ENCODE measurements around the gene HOXA5.

HOXA5 gene

GRCh38 chr7:27171637-27172314, 28.3 kb upstream of the HOXA5 start:
- in situ Hi-C loops (cut with MboI; ENCODE audit: low sequenced_read_pairs), result no loop called here

DNA sequence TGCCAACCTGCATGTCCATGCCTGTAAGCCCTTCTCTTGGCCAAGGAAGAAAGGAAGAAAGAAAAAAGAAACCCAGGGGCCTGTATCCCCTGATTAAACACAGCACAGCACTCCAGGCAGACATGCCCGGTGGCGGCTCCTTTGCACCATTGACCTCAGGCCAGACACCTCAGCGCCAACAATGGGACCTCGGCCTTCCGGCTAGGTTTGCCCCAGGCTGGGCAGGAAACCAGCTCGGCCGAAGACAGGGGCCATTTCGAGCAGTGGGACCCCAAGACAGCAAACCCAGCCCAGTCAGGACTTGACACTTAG, 27.8 kb upstream of the HOXA5 start:
- in situ Hi-C loops (cut with MboI; ENCODE audit: low sequenced_read_pairs), result no loop called here

DNA sequence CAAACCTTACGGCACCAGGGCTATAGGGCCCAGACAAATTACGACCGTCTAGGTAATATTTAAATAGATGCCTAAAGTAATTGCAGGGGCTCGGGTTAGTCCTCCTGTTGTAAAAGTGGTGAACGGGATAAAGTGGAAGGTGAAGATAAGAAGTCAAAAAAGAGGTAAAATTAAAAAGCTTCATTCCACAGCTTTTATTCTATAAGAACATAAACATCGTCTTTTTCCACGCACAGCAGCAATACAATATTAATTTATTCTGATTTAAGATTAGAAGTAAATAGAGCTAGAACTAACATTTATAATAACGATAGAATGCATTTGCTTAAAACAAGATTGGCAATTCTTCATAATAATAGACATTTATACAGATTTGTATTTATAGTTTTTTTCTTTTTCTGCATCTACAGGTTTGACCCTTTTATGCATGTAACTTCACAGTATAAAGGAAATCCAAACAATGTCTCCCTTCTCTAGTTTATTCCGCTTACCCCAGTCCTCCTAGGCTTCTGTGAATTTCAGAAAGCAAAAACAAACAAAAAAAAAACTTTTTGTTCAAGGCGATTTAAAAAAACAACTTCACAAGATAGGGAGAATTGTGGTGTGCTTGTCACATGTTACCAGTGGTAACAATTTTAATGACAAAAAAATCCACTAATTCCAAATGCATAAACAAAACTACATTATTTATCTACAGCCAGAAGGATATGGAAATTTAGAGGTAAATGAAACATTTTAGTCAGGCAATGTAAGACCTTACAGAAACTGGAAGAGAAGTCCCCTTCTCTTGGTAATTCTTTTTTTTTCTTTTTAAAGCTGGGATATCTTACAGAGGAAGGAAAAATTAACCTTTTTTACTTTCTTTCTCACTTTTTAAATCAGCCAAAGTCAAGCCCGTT, 27.2 kb upstream of the HOXA5 start:
- in situ Hi-C loops (cut with MboI; ENCODE audit: low sequenced_read_pairs), result no loop called here

DNA sequence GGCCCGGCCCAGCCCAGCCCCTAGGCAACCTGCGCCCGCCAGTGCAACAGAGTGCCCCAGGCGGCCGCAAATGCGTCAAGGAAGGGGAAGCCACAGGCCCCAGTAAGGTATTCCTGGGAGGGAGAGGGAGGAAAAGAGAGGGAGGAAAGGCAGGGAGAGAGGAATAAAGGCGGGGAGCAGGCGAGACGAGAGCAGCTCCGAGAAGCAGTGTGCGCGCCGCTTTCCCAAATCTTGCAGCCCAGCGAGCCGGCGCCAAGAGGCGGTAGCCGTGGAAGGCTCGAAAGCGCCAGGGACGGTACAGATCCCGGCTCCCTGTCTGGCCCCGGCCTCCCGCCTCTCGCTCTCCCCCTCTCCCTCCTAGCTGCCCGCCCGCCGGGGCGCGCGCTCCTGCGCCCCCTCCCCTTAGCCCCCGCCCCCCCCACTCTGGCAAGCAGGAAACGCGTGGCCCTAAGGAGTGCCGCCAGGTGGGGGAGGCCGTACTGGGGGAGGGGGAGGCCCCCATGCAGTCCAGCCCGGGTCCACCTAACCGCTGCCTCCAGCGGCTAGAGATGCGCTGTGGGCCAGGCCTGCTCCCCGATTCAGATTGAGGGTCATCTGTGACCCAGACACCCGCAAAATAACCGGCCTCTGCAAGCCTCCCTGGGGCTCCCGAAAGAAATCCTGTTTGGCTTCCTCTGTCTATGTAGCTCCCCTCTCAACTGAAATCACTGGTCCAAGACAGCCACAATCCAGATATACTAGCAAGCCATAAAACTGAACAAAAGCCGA, 26.4 kb upstream of the HOXA5 start:
- in situ Hi-C loops (cut with MboI; ENCODE audit: low sequenced_read_pairs), result no loop called here

DNA sequence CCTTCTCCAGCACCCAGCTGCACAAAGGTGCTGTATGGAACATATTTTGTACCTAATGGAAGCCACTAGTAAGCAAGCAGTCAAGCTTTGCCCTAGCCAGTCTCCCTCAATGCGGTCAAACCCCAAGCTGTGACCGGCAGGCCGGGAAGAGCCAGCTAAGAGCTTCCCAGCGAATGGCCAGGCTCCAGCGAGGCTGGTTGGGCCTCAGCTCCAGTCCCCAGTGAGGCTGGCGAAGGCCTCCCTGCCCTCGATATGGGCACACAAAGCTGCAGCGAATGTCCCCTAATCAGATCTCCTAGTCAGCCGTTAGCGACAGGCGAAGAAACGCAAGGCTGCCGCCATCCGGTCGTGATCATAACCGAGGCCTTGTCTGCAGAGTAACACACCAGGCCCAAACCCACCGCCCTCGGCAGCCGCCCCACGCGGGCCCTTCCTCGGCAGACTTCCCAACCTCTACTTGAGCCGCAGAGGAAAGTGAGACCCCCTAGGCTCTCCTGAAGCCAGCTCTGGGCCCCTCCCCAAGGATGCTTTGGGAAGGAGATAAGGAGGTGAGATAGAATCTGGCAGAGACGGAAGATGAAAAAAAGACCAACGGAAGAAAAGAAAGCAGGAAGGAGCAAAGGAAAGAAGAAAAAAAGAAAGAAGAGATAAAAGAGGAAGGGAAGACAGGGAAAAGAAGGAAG, 24.9 kb upstream of the HOXA5 start:
- in situ Hi-C loops (cut with MboI; ENCODE audit: low sequenced_read_pairs), result no loop called here

DNA sequence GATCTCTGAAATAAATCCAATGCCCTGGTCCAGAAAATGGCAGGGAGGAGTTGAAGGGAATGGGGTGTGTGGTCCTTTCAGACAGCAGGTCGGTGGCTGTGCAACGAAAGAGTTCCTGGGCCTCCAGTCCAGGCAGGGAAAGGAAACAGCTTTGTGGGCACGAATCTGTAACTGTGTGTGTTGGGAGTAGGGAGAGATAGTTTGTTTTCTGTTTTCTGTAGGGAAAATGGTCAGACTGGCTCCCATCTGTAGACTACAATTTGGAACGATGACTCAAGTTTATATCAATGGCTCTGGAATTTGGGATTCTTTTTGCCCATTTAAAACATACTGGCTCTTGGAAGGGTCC, 24.4 kb upstream of the HOXA5 start:
- in situ Hi-C loops (cut with MboI; ENCODE audit: low sequenced_read_pairs), result no loop called here

DNA sequence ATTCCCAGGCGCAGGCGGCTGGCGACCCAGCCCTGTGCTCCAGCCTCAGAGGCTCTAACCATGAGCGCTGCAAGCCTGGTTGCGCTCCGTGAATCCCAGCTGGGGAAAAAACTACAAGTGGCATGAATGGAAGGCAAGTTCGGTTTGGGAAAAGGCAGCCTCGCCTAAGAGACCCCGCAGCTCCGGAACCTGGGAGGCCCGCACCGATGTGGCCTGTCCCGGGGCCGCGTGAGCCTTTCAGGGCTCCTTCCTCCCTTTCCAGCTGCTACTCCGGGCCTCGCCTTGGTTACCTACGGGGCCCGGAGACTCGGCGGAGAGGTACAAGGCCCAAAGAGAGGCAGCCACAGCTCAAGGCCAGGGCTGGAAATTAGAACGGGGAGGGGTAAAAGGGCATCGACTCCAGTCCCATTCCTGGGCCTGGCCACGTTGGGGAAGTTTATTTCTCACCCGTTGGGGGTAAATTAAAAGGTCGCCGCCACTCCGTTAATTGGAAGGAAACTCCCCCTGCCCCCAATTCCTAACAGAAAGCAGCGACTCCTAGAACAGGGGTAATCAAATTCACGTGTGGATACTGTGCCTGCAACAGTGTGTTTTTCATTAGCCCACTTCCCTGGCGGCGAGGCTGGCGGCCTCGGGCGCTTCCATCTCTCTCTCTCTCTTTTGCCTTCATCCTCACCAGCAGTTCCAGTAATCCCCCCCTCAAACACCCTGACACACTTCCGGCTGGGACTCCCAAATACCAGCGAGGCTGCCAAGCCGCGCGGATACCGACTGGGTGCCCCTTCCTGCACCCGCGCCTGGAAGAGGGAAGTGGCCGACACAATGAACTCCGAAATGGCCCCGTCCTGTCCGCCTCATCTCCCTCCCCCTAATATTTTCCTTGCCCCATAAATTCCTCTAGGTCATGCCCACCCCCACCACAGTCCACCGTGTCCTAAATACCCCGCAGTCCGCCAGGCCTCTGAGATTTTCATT, 23.3 kb upstream of the HOXA5 start:
- in situ Hi-C loops (cut with MboI; ENCODE audit: low sequenced_read_pairs), result no loop called here

DNA sequence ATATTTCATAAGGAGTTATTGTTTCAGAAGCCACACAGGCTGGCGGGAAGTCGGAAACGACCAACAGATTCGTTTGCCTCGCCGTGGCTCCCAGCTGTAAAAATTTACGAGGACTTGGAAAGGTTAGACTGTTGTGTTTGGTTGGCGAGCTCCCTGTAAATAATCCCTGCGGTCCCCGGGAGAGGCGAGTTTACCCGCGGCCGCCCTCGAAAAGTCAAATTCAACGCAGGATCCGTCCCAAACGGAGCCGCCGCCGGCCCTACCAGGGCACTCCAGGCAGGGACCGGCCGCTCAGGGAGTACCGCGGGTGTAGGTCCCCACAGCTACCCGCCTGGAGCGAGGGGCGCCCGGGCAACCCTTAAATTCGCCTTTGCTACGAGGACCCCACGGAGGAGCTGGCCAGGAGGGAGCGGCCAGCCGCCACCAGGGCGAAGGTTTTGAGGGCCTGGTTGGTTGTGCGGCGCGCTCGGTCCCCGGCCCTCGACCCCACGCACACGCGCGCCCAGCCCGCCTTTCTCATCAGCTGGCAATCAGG, 22.6 kb upstream of the HOXA5 start:
- in situ Hi-C loops (cut with MboI; ENCODE audit: low sequenced_read_pairs), result no loop called here

DNA sequence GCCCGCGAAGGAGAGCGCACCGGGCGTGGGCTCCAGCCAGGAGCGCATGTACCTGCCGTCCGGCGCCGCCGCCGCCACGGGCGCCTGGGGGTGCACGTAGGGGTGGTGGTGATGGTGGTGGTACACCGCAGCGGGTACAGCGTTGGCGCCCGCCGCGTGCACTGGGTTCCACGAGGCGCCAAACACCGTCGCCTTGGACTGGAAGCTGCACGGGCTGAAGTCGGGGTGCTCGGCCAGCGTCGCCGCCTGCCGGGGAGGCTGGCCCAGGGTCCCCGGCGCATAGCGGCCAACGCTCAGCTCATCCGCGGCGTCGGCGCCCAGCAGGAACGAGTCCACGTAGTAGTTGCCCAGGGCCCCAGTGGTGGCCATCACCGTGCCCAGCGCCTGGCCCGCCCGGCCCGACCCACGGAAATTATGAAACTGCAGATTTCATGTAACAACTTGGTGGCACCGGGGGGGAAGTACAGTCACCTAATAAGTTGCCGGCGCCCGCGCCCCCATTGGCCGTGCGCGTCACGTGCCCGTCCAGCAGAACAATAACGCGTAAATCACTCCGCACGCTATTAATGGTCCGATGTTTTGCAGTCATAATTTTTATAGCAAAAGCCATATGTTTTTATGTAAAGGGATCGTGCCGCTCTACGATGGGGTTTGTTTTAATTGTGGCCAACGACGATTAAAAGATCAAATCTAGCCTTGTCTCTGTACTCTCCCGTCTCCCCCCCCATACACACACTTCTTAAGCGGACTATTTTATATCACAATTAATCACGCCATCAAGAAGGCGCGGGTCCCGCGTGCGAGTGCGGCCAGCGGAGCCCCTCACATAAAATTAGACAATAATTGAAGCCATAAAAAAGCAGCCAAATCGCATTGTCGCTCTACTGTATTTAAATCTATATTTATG, 21.9 kb upstream of the HOXA5 start, which contains the start of gene HOXA9:
HOXA9 (minus strand) TSS at position 449 of the 907 bp plus-strand sequence; CDS start at position 369, 80 bp downstream.
- in situ Hi-C loops (cut with MboI; ENCODE audit: low sequenced_read_pairs), result no loop called here

DNA sequence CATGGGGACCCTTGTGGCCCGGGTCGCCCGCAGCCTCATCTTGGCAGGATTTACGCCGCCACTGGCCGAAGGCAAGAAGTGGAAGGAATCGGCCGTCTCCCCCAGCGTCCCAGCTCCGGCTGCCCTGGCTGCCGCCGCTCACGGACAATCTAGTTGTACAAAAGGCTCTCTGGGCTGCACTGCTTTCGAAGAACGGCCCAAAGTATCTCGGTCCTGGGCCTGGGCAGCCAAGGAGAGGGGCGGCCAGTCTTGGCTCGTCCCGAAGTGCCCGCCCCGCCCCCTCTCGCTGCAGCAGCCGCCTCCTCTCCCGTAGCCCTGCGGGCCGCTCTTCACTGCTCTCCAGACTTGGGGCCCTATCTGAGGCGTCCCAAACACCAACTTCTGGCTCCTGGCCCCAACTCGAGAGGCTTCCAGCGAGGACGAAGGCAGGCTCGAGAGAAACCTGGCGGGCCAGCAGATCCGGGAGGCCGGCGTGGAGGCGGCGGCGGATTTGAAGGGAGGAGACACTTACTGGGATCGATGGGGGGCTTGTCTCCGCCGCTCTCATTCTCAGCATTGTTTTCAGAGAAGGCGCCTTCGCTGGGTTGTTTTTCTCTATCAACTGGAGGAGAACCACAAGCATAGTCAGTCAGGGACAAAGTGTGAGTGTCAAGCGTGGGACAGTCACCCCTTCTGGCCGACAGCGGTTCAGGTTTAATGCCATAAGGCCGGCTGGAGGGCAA, 21.0 kb upstream of the HOXA5 start:
- in situ Hi-C loops (cut with MboI; ENCODE audit: low sequenced_read_pairs), result no loop called here

DNA sequence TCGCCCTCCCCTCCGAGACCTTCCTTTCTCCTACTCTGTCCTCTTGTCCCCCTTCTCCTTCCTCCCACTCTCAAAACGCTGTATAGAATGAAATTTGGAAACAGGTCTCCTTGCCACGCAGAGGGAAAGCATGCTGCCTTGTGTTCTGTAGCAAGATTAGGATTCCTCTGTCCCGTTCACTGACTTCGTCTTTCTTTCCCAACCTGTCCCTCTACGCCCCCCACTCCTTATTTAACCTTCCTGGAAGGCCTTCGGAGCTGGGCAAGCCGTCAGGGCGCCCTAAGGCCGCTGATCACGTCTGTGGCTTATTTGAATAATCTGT, 20.5 kb upstream of the HOXA5 start:
- in situ Hi-C loops (cut with MboI; ENCODE audit: low sequenced_read_pairs), result no loop called here

DNA sequence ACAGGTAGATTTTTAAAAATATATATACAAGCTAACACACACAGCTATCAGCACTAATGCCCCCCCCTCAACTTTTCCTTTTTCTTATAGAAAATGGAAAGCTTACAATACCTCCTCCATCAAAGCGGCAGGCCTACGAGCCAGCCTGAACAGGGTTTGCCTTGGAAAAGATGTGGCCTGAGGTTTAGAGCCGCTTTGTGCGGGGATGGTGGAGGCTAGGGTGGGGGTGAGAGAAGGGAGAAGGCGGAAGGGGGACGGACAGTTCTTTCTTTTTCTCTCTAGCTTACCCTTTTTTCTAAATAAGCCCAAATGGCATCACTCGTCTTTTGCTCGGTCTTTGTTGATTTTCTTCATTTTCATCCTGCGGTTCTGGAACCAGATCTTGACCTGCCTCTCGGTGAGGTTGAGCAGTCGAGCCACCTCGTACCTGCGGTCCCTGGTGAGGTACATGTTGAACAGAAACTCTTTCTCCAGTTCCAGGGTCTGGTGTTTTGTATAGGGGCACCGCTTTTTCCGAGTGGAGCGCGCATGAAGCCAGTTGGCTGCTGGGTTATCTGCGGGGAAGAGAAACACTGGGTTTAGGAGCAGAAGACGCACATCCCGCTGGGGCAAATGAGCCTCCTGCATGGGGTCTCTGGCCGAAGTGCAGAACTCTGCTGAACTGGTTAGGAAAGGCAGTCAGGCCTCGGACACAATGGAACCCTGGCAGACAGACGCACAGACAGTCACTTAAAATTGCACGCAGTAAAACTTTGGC, 20.0 kb upstream of the HOXA5 start:
- in situ Hi-C loops (cut with MboI; ENCODE audit: low sequenced_read_pairs), result no loop called here

GRCh38 chr7:27162561-27163287, 19.2 kb upstream of the HOXA5 start:
- in situ Hi-C loops (cut with MboI; ENCODE audit: low sequenced_read_pairs), result no loop called here

DNA sequence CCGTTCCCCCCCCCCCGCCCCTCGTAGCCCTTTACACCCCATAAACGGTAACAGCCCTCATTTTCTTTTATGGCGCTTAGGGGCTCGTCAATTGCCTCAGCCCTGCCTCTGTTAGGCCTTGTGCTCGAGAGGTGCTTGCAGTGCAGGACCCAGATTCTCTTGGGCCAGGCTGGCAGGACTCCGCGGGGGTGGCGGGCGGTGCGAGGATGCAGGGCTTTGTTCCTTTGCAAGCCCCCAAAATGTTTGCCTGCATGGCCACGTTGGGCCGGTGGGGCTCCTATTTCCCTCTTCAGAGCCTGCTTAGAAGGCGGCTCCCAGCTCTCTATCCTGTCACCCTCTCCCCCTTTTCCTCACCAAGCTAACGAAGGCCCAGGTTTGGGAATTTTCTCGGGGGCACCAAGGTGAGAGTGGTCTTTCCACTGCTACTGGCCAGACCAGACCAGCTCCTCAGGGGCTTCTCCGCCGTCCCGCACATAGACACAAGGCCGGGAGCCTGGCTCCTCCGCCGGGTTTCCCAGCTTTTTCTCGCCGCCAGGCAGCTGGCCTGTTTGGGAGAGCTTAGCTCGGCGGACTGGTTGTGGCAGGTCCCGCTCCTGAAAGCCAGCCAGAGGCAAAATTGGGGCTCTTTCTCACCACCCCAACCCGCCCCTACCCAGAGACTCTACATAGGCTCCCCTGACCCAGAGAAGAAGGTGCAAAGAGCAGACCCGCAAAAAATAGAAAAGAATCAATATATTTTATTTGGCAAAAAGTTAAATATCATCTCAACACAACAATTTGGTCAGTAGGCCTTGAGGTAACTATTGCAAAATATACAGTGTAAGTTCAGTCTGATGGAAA, 18.5 kb upstream of the HOXA5 start:
- in situ Hi-C loops (cut with MboI; ENCODE audit: low sequenced_read_pairs), result no loop called here

DNA sequence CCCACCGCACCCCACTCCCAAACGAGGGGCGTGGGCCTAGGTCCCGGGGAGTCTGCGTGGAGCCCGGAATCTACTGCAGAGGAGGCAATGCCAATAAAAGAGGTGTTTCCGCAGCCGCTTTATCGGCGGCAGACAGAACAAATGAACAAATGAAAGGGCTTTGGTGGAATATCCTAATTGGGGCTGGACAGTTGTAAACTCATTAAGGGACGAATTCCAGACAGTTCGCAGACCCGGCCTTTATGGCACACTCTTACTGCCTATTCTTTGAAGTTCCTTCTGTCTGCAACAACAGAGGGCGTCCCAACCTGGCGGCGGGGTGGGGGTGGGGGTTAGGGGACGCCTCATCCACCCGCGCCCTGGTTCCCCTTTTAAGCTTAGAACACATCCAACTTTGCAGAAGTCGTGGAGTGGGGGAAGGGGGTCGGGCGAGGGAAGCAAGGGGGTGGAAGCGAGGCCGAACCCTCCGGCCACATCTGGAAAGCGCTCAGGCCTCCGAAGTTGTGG, 17.8 kb upstream of the HOXA5 start:
- in situ Hi-C loops (cut with MboI; ENCODE audit: low sequenced_read_pairs), result no loop called here
